SH-SY5Y (cell line): ENCODE results near the gene PTBP1.

Source experiments
- GATA2 ChIP-seq: IDR thresholded peaks from 2 replicates; pipeline ENCODE4 v1.6.1; 2011; ENCODE audit warnings: mild to moderate bottlenecking, low read depth, low read length
- GATA3 ChIP-seq: IDR thresholded peaks from 2 replicates; pipeline ENCODE4 v1.6.1; 2011; ENCODE audit warnings: low read depth, mild to moderate bottlenecking, low read length, moderate library complexity

DNA sequence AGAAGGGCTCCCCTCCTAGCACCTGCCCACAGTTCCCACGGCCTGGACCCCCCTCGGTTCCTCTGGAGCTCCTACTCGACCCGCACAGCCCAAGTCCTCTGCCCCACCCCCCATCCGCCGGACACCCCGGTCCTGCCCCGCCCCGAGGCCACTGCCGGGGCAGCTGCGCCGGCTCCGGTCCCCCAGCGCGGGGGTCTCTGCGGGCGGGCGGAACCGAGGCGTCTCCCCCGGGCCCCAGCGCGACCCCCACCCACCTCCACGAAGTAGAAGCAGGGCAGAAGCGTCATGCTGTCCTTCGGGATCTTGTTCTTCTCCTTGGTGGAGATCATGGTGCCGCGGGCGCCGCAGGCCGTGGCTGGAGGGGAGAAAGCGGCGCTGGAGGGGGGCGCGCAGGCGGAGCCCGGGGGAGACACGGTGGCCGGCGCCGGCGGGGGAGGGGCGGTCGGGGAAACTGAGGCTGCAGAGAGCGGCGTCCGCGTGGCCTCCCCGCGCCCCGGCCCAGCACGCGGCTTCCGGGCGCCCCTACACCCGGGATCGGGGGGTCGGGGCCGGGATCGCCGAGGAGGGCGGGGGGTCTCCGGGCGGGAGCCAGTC lies 24.1 kb downstream of the PTBP1 start:
- no peak for TF ChIP-seq GATA3
- no peak for TF ChIP-seq GATA2
